GF-D8 (cell line): ENCODE measurements around the gene RTN4.
"Not testable (repeated sequence)": the region's sequence is repeated elsewhere in the genome, so short reads cannot be mapped to it uniquely, and the experiment has no call there.

ENCODE experiments used
- DNase-seq: peaks from one replicate; lab custom pipeline; 2025; lab: John Stamatoyannopoulos, UW

The RTN4 gene

DNA sequence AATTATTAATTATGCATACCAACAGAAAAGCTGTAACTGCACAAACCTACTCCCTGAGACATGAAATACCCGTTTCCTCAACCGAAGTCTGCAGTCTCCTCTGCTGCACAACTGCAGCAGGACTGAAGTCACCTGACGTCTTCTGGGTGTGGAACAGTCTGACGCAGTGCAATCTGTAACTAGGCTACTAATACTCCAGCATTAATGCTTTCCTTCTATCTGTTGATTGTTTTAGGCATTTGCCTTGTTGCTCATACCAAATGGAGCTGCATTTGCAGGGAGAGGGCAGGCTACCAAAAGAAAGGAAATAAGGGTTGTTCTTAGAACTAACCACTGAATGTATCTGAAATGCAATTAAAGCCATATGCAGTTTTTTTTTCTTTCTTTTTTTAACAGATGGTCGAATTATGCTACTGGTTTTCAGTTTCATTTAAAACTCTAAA is 40.1 kb downstream of the RTN4 start:
- peak; percentile 37 for DNase-seq

DNA sequence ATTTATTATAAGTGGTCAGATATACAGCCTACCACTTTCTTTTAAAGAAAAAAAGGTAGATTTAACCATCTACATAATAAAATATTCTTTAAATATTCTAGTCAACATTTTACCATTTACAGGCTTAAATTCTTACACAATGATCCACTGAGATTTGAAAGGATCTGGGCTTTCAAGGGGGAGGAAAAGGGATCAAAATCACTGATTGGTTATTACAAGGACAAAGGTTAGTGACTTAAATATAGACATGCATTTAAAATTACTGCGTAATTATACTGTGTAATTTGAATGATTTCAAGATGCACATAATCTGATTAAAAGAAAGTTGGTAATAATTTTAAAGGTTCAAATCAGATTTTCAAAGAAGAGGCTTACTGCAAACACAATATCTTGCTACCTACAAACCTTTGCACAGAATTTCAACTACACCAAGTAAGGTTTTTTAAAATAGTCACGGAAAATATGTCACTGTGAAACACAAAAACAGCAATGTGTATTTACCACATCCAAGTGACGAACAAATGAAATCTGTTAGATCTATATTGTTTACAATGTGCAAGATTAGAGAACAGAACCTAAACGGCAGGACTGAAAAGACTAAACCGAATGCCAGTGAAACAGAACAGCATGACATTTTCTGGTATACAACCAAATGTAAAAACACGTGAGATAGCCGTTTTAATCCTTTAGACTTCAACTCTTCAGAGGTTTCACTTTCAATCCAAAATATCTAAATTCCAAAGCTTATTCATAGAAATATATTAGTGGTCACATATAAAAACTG is 40.8 kb downstream of the RTN4 start:
- no peak for DNase-seq

DNA sequence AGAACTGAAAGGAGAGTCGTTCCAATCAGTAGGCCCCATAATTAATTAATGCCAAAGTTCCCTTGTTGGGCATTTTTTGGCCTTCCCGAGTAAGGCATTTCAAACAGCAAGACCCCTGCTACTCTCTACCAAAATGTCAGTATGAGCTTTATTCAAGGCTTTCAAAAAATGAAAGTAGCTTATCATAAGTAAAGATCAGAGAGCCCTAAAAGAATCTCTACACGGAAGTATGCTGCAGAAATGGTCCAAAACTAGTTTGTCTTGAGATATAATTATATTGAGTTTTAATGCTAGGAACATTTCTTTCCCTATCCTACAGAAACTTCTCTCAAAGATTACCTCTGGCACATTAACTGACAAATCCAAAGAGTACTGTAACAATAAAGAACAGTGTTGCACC is 43.9 kb downstream of the RTN4 start:
- no peak for DNase-seq

DNA sequence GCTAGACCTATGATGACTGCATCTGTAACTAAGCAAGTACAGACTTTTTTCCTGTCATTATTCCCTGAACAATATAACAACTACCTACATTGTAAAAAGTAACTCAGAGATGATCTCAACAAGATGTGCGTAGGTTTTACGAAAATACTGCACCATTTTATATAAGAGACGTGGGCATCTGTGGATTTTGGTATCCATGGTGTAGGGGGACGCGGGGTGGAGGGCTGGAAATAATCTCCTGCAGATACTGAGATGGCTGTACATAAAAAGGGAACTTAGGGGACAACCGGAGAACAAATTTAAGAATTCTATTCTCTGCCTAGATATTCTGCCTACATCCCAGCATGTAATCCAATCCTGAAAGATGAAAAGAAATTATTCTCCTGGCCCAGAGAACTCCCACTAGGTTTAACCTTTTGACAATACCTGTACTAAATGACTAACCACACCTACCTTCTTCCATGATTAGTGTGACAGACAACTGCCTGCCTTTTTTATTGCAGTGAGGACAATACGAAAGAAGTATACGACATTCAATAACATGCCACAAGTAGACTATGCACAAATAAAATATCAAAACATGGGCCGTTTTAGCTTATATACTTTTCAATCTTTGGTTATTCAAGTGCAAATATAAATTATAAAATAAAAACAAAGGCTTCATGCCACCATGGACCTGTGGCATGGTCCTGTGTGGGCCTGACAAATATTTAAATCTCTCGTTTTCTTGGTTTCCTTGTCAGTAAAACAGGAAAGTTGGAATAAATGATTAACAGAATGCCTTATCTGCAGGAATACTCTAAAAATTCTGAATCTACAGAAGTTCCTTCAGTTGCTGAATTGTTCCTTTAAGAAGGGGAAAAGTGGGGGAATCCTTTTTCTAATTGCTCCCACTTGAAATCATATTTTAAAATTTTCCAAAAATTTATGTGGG is 46.3 kb downstream of the RTN4 start:
- no peak for DNase-seq

DNA sequence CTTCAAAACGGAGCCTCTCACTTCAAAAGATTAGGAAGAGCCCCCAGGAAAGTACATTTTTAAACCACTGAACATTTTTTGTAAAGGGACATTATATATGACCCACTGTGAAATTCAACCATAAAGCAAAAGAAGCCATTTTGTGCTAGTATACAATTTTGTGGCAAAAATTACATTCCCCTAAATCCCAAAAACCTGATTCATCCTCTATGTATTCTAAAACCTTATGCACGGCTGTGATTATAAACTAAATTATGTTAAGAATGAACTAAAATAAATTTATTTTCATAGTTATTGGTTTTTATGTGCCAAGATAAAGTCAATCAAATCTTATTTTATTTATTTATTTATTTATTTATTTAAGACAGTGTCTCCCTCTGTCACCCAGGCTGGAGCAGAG is 48.5 kb downstream of the RTN4 start:
- no peak for DNase-seq

DNA sequence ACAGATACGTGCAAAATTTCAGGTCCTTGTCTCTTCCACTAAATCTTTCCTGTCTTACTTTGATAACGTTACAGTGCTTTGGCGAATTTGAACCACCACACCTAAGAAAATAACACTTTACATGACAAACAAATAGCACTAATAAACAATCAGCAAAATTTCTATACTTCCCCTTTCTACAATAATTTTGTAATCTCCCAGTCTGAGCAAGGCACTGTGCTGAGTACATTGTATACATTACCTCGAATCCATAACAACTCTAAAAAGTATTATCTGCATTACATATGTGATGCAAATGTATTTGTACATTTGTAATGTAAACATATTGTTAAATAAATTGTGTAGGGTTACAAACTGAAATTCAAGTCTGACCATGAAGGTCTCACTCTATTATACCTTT is 49.9 kb downstream of the RTN4 start:
- no peak for DNase-seq

DNA sequence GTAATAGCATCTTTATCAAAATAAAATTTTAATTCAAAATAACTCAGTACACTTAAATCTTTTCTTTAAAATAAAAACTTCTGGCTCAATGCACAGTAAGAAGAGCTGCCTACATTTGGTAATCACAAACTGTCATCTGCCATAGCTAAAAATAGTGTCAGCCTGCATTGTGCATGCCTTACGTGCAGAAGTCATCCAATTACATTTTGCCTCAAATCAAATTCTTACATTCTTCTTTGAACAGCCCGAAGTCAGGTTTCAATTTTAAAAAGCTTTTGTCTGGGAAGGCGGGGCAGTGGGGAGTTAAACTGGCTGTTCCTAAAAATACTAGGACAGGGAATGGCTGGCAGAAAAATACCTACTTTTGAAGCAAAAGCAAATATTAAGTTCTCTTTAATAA is 51.1 kb downstream of the RTN4 start:
- no peak for DNase-seq

DNA sequence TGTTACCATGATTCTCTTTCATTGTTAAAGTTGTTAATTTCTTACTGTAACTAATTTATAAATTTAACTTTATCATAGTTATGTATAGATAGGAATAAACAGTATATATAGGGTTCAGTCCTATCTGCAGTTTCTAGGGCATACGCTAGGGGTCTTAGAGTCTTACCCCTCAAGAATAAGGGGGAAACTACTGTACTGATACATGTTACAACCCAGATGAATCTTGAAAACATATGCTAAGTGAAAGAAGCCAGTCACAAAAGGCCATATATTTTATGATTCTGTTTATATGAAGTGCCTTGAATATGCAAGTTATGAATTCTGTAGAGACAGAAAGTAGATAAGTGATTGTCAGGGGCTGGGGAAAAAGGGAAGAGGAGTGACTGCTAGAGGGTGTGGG is 52.4 kb downstream of the RTN4 start:
- no peak for DNase-seq

DNA sequence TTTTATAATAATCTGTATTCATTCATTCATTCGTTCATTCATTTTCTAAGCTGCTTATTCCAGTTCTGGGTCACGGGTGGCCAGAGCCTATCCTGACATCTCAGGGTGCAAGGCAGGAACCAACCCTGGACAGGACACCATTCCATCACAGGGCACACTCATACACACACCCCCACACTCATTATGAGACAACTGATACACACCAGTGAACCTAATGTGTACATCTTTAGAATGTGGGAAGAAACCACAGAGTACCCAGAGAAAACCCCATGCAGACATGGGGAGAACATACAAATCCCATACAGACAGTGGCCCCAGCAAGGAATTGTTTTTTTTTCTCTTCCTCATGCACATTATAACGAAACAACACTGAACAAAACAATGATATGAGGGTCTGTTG is 54.7 kb downstream of the RTN4 start:
- DNase-seq = no peak

DNA sequence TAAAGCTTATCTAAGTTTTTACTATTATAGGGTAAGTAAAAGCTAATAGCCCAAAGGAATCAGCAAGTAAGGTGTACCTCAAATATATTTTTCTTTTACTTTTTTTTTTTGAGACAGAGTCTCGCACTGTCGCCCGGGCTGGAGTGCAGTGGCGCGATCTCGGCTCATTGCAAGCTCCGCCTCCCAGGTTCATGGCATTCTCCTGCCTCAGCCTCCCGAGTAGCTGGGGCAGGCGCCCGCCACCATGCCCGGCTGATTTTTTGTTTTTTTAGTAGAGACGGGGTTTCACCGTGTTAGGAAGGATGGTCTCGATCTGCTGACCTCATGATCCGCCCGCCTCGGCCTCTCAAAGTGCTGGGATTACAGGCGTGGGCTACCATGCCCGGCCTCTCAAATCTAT is 59.6 kb downstream of the RTN4 start:
- not testable (repeated sequence) for DNase-seq

DNA sequence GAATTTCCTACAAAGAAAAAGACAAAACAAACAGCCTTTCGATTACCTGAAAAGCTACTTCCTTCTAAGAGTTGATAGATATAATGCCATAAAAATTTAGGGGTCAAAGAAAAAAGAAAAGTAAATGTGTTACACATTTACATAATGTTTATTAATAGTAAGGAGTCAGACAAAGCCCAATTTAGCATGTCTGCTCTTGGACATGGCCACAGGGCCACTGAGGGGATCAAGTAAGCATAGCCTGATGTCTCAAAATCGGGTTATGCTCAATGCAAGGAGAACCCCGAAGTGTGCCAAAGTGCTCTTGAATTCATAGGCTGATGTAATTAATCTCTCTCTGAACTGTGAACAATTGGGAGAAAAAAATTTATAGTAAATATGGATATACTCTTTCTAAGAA is 61.6 kb downstream of the RTN4 start:
- DNase-seq = no peak

DNA sequence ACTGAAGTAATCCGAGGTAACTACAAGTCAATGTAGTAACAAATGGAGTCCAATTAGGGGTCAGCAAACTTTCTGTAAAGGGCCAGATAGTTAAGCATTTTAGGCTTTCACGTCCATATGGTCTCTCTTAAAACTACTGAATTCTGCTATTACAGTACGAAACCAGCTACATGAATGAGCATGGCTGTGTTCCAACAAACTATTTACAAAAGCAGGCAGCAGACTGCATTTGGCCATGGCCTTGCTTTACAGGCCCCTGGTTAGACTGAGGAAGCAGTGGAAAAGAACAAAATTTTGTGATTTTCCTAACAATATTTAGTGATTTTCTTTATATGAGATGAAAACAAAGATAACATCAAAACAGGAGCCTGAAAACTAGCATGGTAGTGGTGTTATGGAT is 64.0 kb downstream of the RTN4 start:
- no peak for DNase-seq

DNA sequence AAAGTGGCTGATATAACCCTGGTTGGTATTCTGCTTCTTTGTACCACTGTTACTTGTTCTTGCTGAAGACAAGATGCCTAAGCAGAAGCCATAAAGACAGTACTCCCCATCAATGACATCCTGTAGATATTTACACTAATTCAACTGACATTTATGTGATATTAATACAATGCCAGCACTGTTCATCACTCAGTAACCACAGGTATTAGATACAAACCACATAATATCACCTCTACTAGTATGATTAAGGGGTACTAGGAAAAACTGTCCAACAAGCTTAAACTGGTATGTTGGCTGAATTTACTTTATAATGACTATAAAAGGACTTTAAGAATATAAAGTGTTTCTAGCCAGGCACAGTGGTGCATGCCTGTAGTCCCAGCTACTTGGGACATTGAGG is 65.8 kb downstream of the RTN4 start:
- DNase-seq = no peak

DNA sequence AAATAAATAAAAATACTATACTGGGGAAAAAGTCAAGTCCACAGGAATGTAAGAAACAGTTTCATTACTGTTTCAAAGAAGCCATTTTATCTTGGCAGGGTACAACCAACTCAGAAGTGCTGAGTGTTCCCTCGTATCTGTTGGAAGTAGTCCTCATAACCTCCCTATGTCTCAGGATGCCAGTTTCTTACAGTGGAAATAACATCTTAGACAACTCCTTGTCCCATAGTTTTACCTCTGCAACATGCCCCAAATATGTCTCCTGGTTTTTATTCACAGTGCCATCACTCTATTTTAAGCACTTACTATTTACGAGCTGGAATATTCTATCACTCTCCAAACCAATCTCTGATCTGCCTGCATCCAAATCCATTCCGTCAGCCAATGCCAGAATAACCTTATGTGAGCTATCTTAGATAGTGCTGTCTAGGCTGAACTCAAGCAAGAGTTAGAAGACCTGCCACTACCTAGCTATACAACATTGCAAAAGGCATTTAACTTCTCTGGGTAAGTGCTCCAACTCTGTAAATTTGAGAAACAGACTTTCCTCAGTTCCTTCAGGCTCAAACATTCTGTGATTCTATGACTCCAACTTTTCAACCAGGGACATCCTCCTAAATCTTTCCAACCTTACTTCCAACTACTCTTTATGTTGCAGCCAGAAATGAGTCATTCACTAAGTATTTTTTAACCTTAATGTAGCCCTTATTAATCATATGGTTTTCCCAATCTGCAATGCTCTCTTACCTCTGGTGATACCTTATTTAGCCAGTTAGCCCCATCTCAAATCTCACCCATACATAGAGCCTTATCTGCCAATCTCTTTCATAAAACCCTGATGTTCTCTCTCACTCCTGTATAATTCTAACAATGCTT is 66.7 kb downstream of the RTN4 start:
- DNase-seq = no peak

DNA sequence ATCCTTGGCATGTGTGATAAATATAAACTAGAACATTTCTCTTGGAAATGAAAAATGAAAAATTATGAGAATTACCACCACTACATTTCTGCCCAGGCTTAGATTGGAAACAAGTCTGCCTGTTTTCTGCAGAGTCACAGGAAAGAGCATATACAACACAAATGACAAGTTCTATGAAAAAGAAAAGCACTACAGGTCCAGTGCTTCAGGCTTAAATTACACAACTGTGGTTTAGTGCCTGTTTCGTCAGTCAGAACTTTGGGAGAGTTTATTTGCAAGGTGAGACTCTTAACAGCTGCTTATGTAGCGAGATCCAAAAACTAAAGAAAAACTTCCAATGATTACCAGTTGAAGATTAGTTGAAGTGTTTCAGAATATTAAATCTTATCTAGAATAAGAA is 68.9 kb downstream of the RTN4 start:
- DNase-seq = peak; percentile 22

DNA sequence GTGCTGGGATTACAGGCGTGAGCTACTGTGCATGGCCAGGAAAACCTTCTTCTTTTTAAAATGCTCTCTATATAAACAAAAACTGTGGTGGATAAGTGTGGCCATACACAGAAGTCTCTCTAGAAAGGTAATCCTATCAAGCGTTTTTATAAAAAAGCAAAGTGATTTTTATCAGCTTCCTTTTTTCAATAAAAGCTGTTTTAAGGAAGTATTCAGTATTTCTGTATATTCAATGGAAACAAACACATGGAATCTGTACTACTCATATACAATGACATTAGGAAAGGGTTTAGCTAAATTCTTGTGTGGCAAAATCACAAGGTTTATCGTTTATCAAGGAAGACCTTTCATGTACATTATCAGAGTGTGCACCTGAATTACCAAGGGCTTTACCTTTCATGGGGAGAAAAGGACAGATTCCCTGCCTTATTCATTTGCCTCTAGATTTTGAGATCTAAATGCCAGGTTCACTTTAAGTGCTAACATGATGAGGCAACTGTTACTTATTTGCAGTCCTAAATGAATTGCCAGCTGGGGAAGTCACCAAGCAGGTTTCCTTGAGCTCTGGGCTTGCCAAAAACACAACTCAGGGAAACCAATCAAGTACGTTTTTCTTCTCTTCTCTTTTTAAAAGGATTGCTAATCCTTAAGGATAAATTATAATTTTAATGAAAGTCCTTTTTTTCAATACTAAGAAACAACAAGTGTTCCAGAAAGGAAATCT is 70.8 kb downstream of the RTN4 start:
- no peak for DNase-seq

DNA sequence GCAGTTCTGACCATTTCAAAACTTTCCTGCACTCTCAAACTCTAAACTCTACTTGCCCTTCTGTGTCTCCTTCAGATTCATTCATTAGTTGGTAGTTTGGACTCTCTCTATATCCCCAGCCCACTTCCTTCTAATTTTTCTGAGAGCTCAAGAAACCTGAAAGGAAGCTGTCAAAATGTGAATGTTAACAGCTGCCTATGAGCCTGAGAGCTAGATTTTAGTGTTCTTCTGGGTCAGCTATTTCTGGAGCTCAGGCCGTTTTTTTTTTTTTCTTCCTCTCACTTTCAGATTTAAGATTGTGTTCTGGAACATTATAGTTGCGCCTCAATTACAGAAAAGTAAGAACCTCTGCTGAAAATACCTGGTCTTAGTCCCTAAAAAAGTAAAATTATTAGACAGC is 73.1 kb downstream of the RTN4 start:
- no peak for DNase-seq

DNA sequence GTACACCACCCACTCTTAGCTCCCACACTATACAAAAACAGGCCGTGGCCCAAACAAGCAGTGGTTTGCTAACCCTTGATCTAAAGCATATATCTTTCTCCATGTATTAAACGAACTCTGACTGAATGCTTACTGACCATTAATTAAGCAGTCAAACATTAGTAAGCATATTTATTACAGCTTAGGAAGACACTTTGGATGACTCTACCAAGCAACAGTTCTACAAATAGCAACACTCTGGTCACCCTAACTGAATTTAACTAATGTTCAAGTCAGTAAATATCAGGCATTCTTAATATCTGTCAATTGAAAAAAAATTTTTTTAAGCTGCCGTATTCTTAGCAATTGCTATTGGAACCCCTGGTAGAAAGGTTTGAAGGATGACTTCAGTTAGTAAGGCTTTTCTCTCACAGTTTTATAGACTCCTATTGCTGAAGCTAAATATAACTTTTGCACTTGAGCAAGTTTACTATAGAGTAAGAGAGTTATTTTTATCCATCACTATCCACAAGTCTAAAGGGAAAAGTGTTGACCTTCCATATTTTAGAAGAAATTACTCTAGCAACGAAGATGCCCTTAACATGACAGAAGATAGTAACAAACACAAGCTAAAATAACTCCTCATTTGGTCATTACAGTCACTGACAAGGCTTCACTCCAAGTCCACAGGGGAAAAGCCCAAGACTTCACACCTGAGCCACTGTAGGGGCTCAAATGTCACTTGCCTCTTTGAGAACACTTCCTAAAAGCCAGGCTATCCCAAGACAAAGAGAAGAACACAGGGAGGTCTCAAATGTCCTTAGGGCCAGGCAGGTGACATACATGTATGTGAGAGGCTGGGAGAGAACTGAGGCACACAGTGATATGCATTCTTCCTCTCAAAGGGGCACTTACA is 74.4 kb downstream of the RTN4 start:
- no peak for DNase-seq

DNA sequence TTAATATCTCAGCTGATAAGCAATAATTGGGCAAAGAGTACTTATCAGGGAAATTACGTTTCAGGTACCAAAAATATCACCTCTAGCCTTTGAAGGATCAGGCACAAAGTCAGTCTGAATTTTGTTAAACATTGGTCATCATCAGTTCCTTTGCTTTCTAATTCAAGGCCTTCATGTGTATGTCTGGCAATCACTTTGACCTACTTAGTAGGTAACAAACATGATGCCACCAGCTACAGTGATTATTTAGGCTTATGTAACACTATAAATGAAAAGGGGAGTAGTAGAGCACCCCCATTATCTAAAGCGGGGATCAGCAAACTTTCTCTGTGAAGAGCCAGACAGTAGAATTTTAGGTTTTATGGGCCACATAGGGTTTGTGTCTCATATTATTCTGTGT is 75.1 kb downstream of the RTN4 start:
- no peak for DNase-seq

DNA sequence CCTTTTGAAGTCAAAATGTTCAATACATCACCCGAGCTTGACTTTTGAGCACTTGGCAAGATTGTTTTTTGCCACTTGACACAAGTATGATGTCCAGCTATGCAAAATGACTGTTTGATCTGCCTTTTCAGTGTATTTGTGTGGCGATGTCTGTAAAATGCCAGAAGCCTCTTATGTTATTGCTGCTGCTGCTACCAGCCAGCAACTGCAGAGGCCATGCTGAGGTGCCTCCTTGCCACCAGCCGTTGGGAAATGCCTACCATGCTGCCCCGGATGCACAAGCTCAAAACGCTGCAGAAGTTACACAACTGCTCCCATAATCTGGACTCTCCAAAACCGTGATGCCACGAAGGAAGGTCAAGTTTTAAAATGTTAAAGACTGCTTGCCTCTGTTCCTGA is 80.3 kb downstream of the RTN4 start:
- no peak for DNase-seq
